HepG2 (cell line): ENCODE data around the gene C1QB.

ENCODE experiments used
- CTCF ChIP-seq: sonication (generic); formaldehyde crosslinking; IDR thresholded peaks from 2 replicates; pipeline ENCODE4 v1.5.0; 2020; ENCODE audit warnings: mild to moderate bottlenecking, missing genetic modification reagents, moderate library complexity
- GATA4 ChIP-seq: sonication (generic); IDR thresholded peaks from 2 replicates; pipeline ENCODE4 v1.6.1; 2016; ENCODE audit warnings: antibody characterized with exemption, low read depth, borderline replicate concordance
- RFX5 ChIP-seq: IDR thresholded peaks from 2 replicates; pipeline ENCODE4 v1.6.1; 2011; ENCODE audit warnings: low read depth, low read length, improper control_type of control experiment
- YEATS2 ChIP-seq: sonication (generic); formaldehyde crosslinking; IDR thresholded peaks from 2 replicates; pipeline ENCODE4 v1.4.0; 2020; ENCODE audit warnings: missing genetic modification reagents, borderline replicate concordance
- ZNF251 ChIP-seq: sonication (generic); formaldehyde crosslinking; IDR thresholded peaks from 2 replicates; pipeline ENCODE4 v1.9.0; 2021; ENCODE audit warnings: mild to moderate bottlenecking, missing genetic modification reagents

GRCh38 chr1:22619252-22619651 lies 33.8 kb upstream of the C1QB start:
- TF ChIP-seq YEATS2, result no peak
- TF ChIP-seq GATA4, result no peak
- TF ChIP-seq CTCF (CRISPR knock-in tag), result no peak
- TF ChIP-seq RFX5, result no peak
- no peak for TF ChIP-seq ZNF251 (CRISPR knock-in tag)
